Lower leg skin (tissue), 4 donors: ENCODE data around the gene TMEM163. TPM values are rescaled to one million over a fixed set of nuclear protein-coding genes. Genes with fewer than 3 reads are reported as not detected.

Experiments
- DNase-seq, 2 donors: peaks; one replicate each; pipeline ENCODE4 v3.0.0-alpha.2; 2019; ENCODE audit warnings: low spot score in 2 of 2
- H3K4me3 ChIP-seq: fragments of 200-600 bp; sonication (generic); 2 replicates; pipeline ENCODE4 v1.5.1; 2017; ENCODE audit warnings: mild to moderate bottlenecking, low read depth; ENCODE audit not compliant: poor library complexity, severe bottlenecking
- CTCF ChIP-seq, 3 donors: fragments of 450-650 bp; IDR thresholded peaks; one replicate each; pipeline ENCODE4 v1.5.1; 2016; ENCODE audit warnings: antibody characterized with exemption in 3 of 3, mild to moderate bottlenecking in 3 of 3, moderate library complexity in 2 of 3
- POLR2A ChIP-seq, 2 donors: fragments of 450-650 bp; IDR thresholded peaks; one replicate each; pipeline ENCODE4 v1.6.1; 2016 to 2017; ENCODE audit warnings: antibody characterized with exemption in 2 of 2, mild to moderate bottlenecking in 1 of 2, moderate library complexity in 1 of 2
- WGBS, 2 donors: methylation state at CpG; one replicate each; pipeline ENCODE4 v1.1.5; 2018; 5-methylcytosine and 5-hydroxymethylcytosine counted together
- intact Hi-C: fragments of 100-400 bp; cut with DNase I; formaldehyde crosslinking; loops from one replicate; pipeline ENCODE4 v1.15.0; 2023; ENCODE audit warnings: low total_unique reads
- total RNA-seq, 4 donors: library from RNA; depleted of rRNA; stranded (reverse); fragments of >200 nt; gene quantifications; one replicate each; pipeline ENCODE4 v1.1.0, GENCODE V29; 2016

Gene TMEM163
- total RNA-seq, 4 donors from 2014 or later, result 0.19 to 0.46 TPM; not detected in 2

DNA sequence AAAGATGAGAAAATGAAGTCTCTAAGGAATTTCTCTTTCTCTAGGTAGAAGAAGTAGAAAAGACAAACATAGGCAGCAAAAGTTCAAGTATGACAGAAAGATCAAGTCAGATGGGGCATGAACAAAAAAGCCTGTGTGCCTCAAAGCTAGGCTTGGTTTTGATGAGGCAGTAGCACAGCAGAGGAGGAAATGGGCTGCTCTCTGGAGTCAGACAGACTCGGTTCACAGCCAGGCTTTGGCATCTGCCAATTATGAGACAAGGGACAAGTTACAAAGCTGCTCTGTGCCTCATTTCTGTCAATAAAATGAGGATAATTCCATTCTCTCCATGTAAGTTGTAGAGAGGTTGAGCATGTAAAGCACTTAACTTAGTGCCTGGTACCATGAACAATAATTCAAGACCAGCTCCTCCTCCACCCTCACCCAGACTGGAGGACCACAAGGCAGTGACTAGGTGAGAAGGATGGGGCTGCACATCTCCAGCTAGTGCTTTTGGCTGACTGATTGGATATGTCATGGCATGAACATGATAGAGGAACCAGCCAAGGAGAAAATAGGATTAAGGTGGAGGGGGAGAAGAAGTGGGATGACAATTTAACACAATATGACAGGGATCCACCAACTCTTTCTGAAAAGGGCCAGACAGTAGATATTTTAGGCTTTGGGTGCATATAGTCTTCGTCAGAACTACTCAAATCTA, 84.6 kb downstream of the TMEM163 start:
- no peak for DNase-seq
- intact Hi-C loops, result no loop called here
- no peak overlapping the region for H3K4me3 ChIP-seq
- TF ChIP-seq CTCF (IDR thresholded peaks at IDR 0.05) (no peak), POLR2A (IDR thresholded peaks at IDR 0.05) (no peak)
- WGBS, 2 donors, result 56 to 71% methylated on average over 2 of the region's 2 CpGs

DNA sequence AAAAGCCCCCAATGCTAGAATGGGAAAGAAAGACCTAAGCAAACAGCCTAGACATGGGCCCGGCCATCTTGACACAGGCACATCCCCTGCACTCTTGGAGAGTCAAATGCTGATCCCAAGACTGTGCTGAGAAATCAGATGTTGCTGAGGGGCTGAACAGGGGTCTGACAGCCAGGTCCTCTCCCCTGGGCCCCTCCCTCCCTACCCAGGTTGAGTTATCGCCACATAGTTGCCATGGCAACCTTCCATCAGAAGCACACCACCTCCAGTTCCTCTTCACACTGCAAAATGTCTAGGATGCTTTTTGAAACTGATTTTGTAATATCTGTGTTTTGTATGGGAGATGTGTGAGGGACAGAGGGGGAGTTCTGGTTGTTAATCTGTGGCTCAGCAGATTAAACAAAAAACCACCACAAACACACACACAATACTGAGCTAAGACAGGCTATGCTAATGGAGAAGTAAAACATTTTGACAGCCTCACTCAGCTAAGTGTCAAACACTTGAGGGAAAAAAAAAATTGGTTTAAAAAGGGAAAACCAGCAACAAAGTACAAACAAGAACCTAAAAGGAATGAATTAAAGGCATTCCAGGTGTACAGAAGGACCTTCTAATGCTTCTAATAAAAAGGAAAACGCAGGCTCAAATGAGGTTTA, 88.2 kb downstream of the TMEM163 start:
- intact Hi-C loops, result no loop called here
- TF ChIP-seq CTCF (IDR thresholded peaks at IDR 0.05), result no peak
- TF ChIP-seq POLR2A (IDR thresholded peaks at IDR 0.05), result no peak
- no peak overlapping the region for H3K4me3 ChIP-seq
- no peak for DNase-seq
- WGBS, 2 donors, result 72 to 75% methylated on average over 3 of the region's 3 CpGs

GRCh38 chr2:134628453-134628852, 90.3 kb downstream of the TMEM163 start:
- no peak overlapping the region for H3K4me3 ChIP-seq
- TF ChIP-seq CTCF (IDR thresholded peaks at IDR 0.05) (no peak), POLR2A (IDR thresholded peaks at IDR 0.05) (no peak)
- WGBS, 2 donors, result 71 to 72% methylated on average over 3 of the region's 3 CpGs
- DNase-seq, result no peak
- intact Hi-C loops, result no loop called here

DNA sequence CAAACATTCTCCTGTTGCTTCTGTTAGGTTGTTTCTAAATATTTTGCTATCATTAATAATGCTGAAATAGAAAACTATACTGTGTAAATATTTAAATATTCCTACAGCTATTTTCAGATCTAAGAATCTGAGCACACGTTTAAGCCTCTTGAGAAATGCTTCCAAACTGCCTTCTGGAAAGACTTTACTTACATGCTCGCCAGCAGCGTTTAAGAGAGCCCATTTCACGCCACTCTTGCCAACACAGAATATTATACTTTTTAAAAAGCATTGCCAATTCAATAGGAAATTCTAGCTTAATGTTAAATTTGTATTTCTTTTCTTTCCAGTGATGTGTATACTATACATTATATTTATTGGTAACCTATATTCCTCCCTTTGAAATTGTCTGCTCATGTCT, 92.0 kb downstream of the TMEM163 start:
- 63 to 66% methylated on average over 4 of the region's 4 CpGs for WGBS, 2 donors
- no peak overlapping the region for H3K4me3 ChIP-seq
- intact Hi-C loops, result no loop called here
- TF ChIP-seq CTCF (IDR thresholded peaks at IDR 0.05) (no peak), POLR2A (IDR thresholded peaks at IDR 0.05) (no peak)
- DNase-seq, result no peak

DNA sequence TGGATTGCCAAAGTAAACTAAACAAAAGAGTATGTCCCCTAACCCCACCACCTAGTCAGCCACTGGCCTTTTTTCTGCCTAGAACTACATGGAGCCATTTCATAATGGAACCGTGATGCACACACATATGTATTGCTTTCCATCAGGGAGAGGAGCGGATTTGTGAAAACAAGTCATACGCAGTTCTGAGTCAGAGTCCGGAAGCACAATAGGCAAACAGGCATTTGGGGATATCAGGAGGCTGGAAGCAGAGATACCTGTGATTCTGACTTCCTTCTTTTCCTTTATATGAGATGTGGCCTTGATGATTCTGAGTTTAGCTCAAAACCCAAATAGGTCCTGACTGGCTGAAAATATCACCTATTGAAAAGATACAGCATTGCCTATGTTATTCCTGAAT, 93.5 kb downstream of the TMEM163 start:
- DNase-seq, result no peak
- no peak overlapping the region for H3K4me3 ChIP-seq
- intact Hi-C loops, result no loop called here
- TF ChIP-seq POLR2A (IDR thresholded peaks at IDR 0.05), result no peak
- TF ChIP-seq CTCF (IDR thresholded peaks at IDR 0.05), result no peak
- 89 to 90% methylated on average over 4 of the region's 4 CpGs for WGBS, 2 donors
